ENCODE results near the gene DCDC1.
"Not testable (repeated sequence)": the region's sequence is repeated elsewhere in the genome, so short reads cannot be mapped to it uniquely, and the experiment has no call there.

DCDC1 gene

GRCh38 chr11:30983776-30984441 is 385.6 kb downstream of the DCDC1 start:
- no peak for DNase-seq

DNA sequence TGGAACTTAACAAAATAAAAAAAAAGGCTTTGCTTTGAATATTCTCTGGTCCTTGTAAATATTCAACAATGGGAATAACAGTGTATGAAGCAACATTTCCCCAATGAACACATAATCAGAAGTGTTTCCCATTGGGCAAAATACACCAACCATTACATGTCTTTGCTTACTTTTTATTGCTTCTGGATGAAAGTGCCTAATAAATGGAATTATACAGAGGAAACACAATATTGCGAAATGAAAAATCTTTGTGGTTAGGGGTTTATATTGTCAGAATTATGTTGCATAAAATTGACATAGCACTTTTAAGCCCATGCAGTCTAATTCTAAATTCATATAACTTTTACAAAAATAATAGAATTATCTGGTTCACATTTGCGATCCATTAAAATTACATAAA is 386.4 kb downstream of the DCDC1 start:
- DNase-seq: no peak

GRCh38 chr11:30967579-30967978 is 402.0 kb downstream of the DCDC1 start:
- DNase-seq: no peak

- no peak for DNase-seq
These were observed 409.0 kb downstream of the DCDC1 start for GRCh38 chr11:30960387-30960992.

DNA sequence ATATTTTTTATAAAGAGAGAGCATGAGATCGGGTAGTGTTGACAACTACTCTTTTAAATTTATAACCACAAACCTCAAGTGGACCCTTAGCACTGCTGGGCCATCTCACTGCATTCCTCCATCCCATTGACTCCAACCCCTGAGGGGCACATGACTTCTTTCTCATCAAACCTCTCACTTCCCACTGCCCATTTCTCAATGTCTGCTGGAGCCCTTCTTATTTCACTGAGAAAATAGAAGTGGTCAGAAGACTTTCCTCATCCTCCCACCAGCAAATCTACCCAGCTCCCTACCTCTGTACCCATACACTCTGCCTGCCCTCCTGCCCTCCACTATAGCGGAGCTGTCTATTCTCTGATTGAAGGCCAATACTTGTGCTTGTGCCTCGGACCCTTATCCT is 412.8 kb downstream of the DCDC1 start:
- DNase-seq: no peak

DNA sequence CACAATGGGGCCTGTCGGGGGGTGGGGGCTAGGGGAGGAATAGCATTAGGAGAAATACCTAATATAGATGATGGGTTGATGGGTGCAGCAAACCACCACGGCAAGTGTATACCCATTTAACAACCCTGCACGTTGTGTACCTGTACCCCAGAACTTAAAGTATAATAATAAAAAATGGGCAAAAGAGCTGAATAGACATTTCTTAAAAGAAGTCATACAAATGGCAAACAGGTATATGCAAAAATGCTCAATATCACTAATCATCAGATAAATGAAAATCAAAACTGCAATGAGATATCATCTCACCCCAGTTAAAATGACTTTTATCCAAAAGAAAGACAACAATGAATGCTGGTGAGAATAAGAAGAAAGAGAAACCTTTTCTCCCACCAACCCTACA is 419.7 kb downstream of the DCDC1 start:
- no peak for DNase-seq

DNA sequence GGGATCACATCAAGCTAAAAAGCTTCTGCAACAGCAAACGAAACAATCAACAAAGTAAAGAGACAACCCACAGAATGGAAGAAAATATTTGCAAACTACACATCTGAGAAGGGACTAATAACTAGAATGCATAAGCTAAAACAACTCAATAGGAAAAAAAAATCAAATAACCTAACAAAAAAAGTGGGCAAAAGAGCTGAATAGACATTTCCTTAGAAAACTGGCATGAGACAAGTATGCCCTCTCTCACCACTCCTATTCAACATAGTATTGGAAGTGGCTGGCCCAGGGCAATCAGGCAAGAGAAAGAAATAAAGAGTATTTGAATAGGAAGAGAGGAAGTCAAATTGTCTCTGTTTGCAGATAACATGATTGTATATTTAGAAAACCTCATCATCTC is 421.8 kb downstream of the DCDC1 start:
- not testable (repeated sequence) for DNase-seq

- no peak for DNase-seq
These were observed 430.7 kb downstream of the DCDC1 start for GRCh38 chr11:30938810-30939209.

DNA sequence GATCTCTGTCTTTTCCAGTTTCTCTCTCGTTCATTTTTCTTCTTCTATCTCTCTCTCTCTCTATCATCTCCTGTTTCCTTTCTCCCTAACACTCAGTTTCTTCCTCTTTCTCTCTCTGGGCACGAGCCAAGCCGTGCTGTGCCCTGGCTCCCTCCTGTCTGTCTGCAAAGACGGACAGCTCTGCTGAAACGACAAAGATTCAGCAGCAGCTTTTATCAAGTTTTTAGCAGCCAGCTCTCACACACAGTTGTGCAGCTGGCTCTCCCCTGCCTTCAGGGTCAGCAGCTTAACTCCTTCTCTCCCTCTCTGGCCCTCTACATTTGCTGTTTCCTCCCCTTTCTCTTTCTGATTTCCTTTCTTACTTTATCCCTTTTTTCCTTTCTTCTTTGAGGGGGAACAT is 431.4 kb downstream of the DCDC1 start:
- no peak for DNase-seq

DNA sequence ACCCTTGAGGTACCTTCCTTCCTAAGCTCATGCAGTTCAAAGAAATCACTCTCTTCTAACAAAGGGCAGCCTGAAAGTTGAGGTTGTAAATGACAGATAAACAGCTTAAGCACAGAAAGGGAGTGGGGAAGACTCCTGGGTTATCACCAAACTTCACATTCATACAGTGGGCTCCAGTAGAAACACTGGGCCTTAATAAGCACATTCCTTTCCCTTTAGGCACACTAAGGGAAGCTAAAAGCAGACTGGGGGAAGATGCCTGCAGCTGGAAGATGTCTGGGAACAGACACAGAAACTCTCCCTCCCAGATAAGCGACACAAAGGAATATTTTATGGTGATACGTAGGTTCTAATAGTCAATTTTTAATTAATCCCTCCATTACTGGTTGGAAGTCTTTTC is 433.0 kb downstream of the DCDC1 start:
- no peak for DNase-seq

- no peak for DNase-seq
These were observed 433.7 kb downstream of the DCDC1 start for GRCh38 chr11:30935861-30936260.

DNA sequence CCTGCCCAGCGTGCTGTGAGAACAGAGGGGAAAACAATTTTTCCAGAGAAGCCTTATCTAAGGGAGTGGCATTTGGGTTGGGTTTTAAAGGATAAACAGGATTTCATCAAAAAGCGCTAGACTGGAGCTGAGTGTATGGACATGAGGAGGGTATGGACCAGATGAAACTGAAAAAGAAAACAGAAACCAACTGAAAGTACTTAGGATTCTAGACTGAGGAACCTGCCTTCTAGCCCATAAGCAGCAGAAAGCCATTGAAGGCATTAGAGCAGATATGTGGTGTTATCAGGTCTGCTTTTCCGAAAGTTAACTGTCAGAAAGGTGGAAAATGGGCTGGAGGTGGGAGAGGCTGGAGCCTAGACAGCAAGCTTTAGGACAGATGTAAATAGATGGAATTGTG is 443.4 kb downstream of the DCDC1 start:
- DNase-seq: no peak

GRCh38 chr11:30921811-30922210 is 447.7 kb downstream of the DCDC1 start:
- no peak for DNase-seq

- no peak for DNase-seq
These were observed 450.0 kb downstream of the DCDC1 start for GRCh38 chr11:30919389-30920152.

DNA sequence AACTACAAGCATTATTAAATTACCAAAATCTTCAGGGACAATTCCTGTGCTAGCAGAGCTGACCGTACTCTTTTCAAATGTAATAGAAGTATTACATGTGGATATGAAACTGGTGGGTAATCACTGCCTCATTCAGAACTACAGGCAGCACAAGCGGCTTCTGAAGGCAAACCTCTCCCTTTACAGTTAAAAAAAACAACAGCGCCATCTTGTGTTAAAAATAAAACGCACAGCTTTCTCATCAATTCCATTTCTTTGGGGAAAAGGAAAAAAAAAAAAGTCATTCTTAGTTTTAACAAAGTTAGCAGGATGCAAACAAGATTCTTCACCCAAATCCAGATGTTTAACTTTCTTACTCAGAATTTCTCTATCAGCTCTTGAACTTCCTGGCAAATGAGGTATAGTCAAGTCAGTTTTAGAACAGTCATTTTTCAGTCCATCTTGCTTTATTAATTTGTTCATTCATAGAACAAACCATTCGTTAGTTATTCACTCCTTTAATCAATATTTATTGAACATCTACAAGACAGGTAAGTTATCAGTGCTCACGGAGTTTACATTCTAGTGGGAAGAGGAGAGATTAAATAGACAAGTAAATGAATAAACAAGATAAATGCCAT is 451.6 kb downstream of the DCDC1 start:
- DNase-seq: no peak

GRCh38 chr11:30917266-30917665 is 452.3 kb downstream of the DCDC1 start:
- DNase-seq: no peak

DNA sequence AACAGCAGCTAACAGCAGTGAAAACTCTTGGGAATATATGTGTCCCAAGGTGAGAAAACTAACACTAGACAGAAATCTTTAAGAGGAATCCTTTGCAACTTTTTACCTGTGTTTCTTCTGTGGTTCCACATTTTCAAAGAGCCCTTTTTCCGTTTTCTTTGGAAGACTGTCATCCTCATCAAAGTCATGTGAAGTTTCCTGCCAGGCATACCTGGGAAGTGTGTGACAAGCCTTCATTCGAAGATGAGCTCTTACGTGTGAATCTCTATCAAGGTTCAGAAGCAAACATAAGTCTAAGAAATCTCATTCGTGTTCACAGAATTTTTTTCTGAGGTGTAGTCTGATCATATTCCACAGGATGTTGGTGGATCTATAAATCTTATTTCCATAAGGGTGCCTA is 452.8 kb downstream of the DCDC1 start:
- DNase-seq: no peak

- no peak for DNase-seq
These were observed 455.3 kb downstream of the DCDC1 start for GRCh38 chr11:30914143-30914762.

- DNase-seq: no peak
These were observed 458.3 kb downstream of the DCDC1 start for GRCh38 chr11:30911247-30911646.

DNA sequence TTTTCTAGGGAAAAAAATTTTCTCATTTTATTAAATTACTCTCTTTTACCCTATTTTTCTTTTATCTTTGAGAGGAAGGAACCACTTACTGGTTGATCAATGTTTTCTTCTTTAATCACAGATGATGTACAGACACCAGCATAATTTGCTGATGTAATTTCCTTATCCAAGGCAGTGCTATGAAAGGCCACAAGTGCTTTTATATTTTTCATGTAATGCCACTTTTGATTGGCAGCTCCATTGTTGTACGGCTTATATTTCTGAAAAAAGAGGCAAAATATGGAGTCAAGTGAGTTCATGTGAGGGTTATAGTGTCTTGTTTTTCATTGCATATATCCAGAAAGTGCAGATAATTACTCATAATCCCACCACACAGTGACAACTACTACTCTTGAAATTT is 460.7 kb downstream of the DCDC1 start:
- no peak for DNase-seq

DNA sequence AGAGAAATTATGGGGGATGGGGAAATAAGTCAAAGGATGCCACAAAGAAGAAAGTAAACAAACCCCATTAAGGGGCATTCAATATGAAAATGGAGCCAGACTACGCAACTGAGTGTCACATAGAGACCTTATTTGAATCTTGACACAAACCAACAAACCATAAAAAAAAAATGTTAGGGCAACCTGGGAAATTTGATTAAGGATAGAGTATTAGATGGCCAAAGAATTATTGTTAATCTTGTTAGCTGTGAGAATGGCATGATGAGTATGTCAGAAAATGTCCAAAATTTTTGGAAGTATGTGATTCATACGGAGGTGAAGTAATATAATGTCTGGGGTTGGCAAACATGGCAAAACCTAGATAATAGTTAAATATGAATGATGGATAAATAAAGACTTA is 461.3 kb downstream of the DCDC1 start:
- DNase-seq: no peak

- DNase-seq: no peak
These were observed 466.6 kb downstream of the DCDC1 start for GRCh38 chr11:30902929-30903328.

DNA sequence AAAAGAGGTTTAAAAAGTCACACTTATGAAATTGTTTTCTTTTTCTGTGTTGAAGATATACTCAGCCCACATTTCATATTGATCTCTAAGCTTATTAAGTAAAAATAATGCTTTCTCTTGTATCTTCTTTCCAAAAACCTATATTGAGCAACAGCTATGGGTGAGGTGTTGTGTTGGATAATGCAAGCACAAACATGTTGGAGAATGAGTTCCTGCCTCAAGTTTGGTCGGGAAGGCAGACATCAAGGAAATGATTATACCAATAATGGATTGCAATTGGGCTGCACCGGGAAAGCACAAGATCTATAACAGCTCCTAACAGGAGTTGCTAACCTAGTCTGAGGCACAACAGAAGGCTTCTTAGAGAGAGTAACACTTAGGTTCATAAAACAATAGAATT is 474.5 kb downstream of the DCDC1 start:
- DNase-seq: no peak

Measured in GDM1 (cell line).